Kasumi-1 (cell line): ENCODE data around the gene ADORA1.

Experiments used
- DNase-seq, 2 experiments: peaks; one replicate each; lab custom pipeline; 2025; lab: John Stamatoyannopoulos, UW

ADORA1 gene

GRCh38 chr1:203213126-203213525 is 85.6 kb downstream of the ADORA1 start:
- no peak for DNase-seq

GRCh38 chr1:203214871-203215270 is 87.3 kb downstream of the ADORA1 start:
- DNase-seq = no peak

GRCh38 chr1:203215573-203215972 is 88.0 kb downstream of the ADORA1 start:
- no peak for DNase-seq

- peak; percentile 65 to 73 for DNase-seq
These were observed 89.0 kb downstream of the ADORA1 start for GRCh38 chr1:203216274-203217138.
